Measurements from ENCODE around the gene EBLN2.
"Not testable (repeated sequence)": the region's sequence is repeated elsewhere in the genome, so short reads cannot be mapped to it uniquely, and the experiment has no call there.

Gene EBLN2

DNA sequence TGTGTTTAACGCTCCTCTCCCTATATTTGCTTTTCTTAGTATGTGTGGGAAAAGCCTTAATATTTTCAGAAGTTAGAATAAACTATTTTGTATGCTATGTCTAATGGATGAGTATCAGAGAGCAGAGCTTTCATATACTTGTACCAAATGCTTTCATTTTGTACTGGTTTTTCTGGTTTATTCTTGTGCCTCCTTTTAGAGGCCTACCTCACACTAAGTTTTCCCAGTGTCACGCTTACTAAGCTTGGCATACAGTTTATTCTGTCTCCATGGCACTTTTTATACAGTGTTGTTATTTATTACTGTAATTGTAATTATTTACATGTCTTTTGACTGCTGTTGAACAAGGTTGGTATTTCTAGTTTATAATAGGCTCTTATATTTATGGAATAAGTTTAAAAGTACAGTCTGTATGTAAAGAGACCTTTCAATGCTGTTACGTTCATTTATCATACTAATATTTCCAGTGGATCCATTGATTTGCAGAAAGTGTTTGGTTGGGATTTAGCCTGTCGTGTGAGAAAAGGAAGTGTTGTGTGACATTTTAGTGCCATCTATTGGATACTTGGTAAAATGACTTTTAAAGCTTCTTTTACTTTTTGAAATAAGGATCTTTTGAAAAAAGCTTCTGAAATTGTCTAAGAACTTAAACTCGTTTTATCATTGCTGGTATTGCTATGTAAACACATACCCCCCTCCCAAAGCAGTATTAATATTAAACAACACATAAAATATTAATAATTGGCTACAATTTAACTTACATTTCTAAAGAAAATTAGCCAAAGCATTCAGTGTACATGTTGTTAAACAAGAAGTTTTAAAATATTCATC lies 5.2 kb upstream of the EBLN2 start:
- peak; percentile 40 for DNase-seq (ENCODE audit: low read depth, low spot score)
- no peak overlapping the region for H3K4me3 ChIP-seq (ENCODE audit: low read length)

DNA sequence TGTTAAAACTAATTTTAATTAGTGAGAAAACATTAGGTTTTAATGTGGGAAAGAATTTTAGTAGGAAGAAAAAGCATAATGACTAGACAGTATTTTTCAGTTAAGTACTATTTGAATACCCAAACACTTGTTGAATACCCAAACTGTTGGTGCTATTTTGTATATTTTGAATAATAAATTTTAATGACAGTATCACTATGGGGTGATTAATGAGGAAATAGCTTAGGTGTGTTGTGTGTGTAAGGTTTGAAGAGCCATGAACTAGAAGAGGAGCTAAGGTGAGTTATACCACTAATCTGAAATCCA lies 4.7 kb upstream of the EBLN2 start:
- no peak for DNase-seq (ENCODE audit: low read depth, low spot score)

DNA sequence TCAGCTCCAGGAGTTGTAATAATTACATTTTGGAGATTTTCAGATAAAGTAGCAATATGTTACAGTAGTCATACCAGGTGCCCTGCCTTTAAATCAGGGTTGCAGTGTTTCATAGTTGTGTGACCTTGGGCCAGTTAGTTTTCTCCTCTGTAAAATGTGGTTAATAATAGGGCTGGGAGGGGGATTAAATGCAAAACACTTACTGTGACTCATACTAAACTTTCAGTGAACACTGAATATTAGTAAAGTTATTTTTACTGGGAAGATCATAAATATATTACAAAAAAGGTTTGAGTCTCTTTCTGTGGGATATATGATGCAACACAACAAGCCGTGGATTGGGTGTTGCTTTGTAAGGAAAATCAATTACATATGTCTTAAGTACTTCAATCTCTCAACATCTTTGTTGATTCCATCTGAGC lies 1.1 kb upstream of the EBLN2 start:
- no peak overlapping the region for H3K4me3 ChIP-seq (ENCODE audit: low read length)
- DNase-seq (ENCODE audit: low read depth, low spot score), result no peak

More for the DNA sequence above, 4.7 kb upstream of the EBLN2 start:
- no peak overlapping the region for H3K4me3 ChIP-seq (ENCODE audit: low read length)

DNA sequence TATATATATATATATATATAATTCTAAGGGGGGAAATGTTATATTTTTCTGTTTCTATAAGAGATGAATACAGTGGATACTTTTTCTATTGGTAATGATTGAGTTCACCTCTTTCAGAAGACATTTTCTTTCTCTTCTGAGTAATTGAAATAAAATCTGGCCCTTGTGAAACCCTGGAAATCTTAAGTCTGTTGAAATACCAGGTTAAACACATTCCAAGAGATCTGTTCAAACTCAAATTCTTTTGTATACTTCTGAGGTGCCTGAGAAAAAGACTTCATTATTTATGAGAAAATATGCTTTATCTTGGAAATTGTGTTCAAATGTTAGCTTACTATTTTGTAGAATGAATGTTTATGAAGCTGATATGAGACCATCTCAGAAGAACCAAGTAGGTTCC lies 4.8 kb downstream of the EBLN2 start:
- H3K4me3 ChIP-seq (ENCODE audit: low read length); DNase-seq (ENCODE audit: low read depth, low spot score): not testable (repeated sequence)

DNA sequence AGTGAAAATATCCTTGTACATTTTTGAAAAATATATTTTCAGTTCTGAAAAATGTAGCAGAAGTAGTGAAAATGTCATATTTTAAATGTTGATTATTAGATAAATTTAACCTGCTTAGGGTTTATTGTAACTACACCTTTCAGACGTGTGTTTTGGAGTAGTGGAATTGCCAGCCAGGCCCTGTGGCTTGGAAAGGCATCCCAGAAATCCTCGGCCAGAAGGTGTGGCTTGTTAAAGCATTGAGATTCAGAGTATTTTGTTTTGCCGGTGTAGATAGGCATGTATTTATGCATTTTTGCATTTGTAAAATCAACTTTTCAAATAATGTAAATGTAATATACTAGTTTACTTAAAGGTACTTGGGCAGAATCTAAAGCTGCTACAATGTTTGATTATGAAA lies 7.0 kb downstream of the EBLN2 start:
- H3K4me3 ChIP-seq (ENCODE audit: low read length), result no peak overlapping the region
- no peak for DNase-seq (ENCODE audit: low read depth, low spot score)

DNA sequence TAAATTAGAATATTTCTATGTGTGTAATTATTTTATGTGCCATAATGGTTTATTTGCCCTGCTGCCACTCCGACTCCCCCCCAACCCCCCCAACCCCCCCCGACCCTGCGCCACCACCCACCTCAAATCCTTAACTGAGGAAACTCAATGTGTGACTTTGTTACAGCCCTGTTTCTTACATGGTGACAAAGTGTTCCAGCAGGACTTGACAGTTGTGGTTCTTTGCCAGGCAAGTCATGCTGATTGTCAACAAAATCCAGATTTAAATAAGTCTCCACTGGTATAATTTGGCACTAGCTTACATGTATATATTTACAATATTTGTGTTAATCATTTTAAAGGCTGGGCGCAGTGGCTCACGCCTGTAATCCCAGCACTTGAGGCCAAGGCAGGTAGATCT lies 7.7 kb downstream of the EBLN2 start:
- DNase-seq (ENCODE audit: low read depth, low spot score), result no peak
- H3K4me3 ChIP-seq (ENCODE audit: low read length), result no peak overlapping the region

DNA sequence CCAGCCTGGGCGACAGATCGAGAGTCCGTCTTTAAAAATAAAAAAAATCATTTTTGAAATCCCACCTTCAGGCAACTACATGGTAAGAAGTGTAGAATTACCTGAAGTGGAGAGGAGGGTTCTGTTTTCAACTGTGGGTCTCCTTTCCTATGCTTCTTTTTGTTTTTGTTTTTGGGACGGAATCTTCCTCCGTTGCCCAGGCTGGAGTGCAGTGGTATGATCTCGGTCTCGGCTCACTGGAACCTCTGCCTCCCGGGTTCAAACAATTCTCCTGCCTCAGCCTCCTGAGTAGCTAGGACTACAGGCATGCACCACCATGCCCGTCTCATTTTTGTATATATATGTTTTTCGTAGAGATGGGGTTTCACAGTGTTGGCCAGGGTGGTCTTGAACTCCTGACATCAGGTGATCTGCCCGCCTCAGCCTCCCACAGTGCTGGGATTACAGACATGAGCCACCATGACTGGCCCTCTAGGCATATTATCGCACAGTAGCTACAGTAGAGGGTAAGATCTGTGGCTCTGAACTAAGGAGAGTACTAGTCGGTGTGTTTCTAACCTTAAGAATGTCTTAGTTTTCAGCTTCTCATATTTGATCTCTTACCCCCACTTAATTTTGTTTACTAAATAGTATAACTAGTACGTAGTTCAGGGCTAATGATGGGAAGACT lies 8.5 kb downstream of the EBLN2 start:
- DNase-seq (ENCODE audit: low read depth, low spot score), result no peak
- no peak overlapping the region for H3K4me3 ChIP-seq (ENCODE audit: low read length)

DNA sequence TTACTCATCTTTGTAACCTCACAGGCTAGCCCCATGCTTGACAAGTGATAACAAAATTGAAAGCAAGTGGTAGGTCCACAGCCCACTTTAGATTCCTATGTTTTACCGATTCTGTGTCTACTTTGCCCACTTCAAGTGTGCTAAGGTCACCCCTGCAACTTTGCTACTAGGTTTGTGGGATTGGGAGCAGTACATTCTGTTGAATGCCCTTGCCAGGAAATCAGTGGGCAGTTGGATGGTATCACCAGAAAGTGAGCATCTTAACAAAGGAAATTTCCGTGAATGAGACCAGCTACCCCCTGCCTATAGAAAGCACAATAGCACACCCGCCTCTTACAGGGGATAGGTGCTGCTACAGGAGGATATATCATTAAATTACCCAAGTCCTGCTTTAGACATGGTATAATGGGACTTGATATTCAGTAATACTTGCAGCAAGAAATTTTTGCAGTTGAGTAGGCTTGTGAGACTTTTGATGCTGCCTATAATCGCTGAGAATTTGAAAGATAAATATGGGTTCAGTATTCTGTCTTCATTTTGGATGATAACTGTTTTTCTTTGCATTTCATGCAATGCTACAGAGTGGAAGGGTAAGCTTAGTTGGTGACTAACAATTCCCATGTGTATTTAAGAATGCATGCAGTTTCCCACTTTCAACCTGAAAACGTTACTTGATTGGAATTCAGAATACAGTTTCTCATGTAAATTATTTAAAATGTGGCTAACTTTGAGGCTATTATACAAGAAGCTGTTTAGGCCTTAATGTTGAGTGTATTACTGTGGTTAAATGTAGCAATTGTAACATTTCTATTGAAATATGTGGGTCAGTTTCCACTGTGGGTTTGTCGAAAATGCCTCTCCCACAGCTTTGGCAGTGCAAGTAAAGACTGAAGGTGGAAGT lies 9.5 kb downstream of the EBLN2 start:
- no peak for DNase-seq (ENCODE audit: low read depth, low spot score)
- H3K4me3 ChIP-seq (ENCODE audit: low read length), result no peak overlapping the region

DNA sequence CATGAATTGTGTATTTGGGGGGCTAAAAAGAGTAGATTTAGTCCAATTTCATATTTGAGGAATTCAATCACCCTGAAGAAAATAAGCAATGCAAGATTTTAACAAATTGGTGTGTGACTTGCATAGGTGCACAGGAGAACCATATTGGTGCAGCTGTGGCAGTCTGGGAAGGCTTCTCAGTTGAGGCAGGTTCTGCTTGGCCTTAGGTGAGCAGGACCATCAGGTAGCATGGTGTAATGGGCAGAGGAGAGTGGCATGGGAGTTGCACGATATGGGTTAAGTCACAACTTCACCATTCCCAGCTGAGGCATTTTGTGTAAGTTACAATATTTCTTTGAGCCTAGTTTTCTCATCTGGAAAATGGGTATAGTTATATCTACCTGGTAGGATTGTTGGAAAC lies 10.5 kb downstream of the EBLN2 start:
- DNase-seq (ENCODE audit: low read depth, low spot score), result no peak
- no peak overlapping the region for H3K4me3 ChIP-seq (ENCODE audit: low read length)

DNA sequence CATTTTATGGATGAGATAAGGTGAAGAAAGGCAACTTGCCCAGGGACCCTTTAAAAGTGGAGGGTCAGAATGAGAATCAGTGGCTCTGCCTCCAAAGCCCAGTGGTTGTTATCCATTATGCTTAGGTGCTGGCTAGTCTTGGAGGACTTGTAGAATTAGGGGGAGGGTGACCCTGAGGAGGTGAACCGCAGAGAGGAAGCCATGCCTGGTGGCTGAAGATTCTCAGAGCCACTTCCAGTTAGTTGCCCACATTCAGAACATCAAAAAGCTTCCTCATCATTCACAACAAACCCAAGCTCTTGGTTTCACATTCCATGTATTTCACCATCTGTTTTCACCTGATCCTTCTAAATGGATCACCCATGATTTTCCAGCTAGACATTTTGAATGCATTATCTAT lies 11.2 kb downstream of the EBLN2 start:
- H3K4me3 ChIP-seq (ENCODE audit: low read length), result no peak overlapping the region
- peak; percentile 49 for DNase-seq (ENCODE audit: low read depth, low spot score)

DNA sequence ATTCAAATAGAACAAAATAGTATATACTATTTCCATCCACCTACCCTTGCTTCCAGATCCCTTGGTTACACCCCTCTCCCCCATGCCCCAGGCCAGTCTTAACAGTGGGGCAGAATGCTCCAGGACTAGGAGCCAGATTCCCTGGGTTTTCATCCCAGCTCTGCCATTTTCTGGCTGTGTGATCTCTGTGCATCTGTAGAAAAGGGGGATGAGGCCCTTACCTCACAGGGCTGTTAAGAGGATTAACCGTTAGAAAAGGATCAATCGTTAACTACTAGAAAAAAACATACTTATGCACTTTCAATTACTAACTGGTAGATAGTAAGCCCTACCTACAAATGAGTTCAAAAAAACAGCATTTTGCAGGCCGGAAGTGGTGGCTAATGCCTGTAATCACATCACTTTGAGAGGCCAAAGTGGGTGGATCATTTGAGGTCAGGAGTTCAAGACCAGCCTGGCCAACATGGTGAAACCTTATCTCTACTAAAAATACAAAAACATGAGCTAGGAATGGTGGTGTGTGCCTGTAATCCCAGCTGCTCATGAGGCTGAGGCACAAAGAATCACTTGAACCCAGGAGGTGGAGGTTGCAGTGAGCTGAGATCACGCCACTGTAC lies 11.7 kb downstream of the EBLN2 start:
- H3K4me3 ChIP-seq (ENCODE audit: low read length), result no peak overlapping the region

DNA sequence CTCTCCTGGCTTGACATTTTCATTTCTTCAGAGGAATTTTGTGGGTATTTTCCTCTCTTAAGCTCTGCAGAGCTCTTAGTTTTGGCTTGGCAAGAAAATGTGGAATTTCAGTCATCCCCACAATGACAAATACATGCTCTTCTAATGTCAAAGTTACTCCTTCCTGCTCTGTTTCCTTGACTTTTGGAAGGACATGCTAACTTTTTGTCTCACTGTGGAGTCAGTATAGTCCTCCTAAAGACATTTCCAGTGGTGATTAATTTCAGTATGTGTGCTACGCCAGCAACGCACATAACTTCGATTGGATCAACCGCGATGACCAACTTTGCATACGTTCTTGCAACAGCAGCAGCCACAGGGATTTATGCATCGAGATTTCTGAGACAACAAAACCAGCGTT lies 13.3 kb downstream of the EBLN2 start:
- DNase-seq (ENCODE audit: low read depth, low spot score), result no peak
- no peak overlapping the region for H3K4me3 ChIP-seq (ENCODE audit: low read length)

More for the DNA sequence above, 11.7 kb downstream of the EBLN2 start:
- DNase-seq (ENCODE audit: low read depth, low spot score), result no peak

DNA sequence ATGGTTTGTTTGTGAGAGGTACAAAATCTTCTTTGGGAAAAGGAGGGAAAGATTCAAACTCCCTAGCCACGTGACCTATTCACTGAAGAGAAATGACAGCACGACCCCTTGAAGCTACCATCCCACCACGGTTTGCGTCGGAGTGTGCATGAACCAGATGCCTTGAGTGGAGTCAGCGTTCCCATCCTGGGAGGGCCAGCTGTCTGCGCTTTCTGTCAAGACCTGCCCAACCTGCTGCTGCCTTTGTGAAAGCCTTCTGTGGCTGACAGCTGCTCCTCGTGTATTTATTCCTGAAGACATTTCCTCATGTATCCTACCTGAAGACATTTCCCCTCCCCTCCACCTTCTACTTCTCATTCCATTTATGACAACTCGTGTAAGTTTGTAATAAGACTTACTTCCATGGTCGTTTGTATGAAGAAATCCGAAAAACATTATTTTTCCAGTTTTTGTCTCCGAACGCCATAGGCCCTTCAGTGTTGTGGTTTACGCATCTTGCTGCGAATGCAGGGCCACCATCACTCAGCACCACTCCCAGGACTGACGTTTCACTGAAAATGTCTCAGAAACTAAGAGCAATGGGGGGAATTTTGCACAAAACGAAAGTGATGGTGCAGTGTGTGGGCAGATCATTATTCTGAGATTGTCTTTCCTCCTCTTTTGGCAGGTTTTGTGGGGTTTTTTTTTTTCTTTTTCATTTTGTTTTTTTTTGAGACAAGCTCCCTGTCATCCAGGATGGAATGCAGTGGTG lies 18.9 kb downstream of the EBLN2 start:
- no peak overlapping the region for H3K4me3 ChIP-seq (ENCODE audit: low read length)
- no peak for DNase-seq (ENCODE audit: low read depth, low spot score)

DNA sequence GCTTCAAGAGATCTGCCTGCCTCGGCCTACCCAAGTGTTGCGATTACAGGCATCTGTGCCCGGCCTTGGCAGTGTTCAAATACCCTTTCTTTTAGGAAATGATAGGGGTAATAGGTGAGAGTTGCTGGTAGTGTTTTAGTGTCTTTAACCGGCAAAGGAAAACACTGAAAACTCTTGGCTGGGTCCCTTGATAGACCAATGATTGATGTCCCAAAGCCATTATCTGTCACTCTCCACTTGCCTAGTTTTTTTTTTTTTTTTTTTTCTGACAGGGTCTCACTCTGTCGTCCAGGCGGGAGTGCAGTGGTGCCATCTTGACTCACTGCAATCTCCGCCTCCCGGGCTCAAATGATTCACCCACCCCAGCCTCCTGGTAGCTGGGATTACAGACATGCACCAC lies 19.7 kb downstream of the EBLN2 start:
- DNase-seq (ENCODE audit: low read depth, low spot score), result no peak
- no peak overlapping the region for H3K4me3 ChIP-seq (ENCODE audit: low read length)

DNA sequence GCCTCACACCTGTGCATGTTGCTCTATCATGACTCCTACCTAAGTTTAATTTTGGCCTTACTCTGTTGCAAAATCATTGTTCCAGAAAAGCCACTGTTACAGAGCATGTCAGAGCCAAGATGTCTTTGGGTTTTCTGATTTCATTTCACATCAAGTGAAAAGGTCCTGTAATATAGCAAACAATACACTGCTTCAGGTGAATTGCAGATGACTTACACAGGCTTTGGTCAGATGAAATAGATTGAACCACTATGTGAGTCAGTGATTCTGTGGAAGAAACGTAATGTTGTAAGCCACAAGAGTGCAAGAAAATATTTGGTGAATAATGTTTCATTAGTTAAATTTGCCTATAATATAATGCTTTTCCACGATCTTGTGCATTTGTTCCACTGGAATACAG lies 22.7 kb downstream of the EBLN2 start:
- no peak for DNase-seq (ENCODE audit: low read depth, low spot score)
- no peak overlapping the region for H3K4me3 ChIP-seq (ENCODE audit: low read length)

DNA sequence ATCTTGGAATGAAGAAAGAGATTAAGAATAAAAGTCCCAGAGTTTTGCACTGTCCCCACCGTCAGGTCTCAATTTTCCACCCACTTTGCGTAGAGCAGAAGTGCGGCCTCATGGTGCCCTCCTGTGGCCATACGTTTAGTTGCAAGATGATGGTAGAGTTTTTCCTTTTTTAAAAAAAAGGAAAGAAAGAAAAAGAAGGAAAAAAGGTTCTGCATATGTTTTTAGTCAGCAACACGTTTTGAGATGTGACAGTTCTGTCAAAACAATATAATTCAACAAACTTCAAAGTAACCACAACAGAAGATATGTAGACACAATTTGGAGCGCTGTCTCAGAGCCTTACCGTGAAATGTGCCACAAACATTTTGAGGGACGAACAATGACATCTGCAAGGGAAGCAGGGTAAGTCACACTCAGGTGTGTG lies 24.6 kb downstream of the EBLN2 start:
- no peak overlapping the region for H3K4me3 ChIP-seq (ENCODE audit: low read length)
- peak; percentile 52 for DNase-seq (ENCODE audit: low read depth, low spot score)

DNA sequence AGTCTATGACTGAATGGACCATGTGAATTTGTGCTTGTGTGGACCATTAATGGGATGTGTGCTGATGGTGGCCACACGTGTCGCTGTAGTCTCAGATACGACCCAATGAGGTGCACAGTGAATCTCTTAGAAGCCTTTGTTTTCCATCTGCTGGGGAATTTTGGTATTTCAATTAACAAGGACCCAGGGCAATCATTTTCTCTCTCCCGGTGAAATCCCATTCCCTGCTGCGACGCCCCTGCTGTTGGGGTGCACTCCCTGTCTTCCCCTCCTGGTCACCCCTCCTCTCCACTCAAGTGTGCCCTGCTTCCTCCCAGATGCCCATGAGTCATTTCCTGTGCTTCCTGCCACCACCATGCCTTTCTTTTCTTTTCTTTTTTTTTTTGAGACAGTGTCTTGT lies 32.7 kb downstream of the EBLN2 start:
- no peak overlapping the region for H3K4me3 ChIP-seq (ENCODE audit: low read length)
- DNase-seq (ENCODE audit: low read depth, low spot score), result no peak

DNA sequence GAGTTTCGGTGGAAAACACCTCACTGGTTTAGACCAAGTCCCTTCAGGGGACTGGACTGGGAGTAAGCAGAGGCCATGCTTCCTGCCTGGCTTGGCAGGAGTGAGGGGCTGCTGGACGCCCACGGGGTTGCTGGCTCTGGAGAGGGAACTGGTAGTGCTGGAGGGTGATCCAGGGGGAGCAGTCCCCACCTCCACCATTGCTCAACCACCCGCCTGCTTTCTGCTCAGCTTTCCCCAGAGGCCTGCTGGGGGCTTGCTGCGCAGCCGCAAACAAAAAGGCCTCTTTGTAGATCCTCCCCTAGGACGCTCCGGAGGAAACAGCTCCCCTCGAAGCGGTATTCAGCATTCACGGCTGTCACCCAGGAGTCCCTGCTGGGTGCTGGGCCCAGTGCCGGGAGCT lies 33.5 kb downstream of the EBLN2 start:
- H3K4me3 ChIP-seq (ENCODE audit: low read length), result no peak overlapping the region
- DNase-seq (ENCODE audit: low read depth, low spot score), result no peak

DNA sequence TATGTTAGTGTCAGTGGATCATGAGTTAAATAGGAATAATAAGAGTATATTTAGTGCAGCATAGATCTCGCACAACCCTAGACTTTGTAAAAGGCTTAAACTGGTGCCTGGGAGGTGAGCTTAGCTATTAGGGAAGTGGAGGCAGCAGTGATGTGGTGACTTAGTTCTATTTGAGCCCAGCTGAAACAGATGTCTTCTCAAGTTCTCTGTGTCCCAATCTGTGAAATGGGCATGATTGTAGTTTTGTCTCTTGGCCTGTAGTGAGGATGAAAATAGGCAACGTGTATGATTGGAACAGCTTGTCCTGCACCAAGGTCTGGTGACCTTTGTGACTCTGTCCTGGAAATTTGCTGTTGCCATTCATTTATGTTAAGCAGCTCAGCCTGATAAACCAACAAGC lies 34.7 kb downstream of the EBLN2 start:
- no peak for DNase-seq (ENCODE audit: low read depth, low spot score)
- no peak overlapping the region for H3K4me3 ChIP-seq (ENCODE audit: low read length)
